NCI-H1092 treated with DMSO at 0.1 percent for 48 hours (cell line): ENCODE results near the gene MAPK1.
"Not testable (repeated sequence)": the region's sequence is repeated elsewhere in the genome, so short reads cannot be mapped to it uniquely, and the experiment has no call there.

Experiments used
- DNase-seq: peaks from one replicate; lab custom pipeline; 2025; lab: John Stamatoyannopoulos, UW

Gene MAPK1

GRCh38 chr22:21881841-21882753 lies 14.7 kb upstream of the MAPK1 start:
- DNase-seq, result no peak

DNA sequence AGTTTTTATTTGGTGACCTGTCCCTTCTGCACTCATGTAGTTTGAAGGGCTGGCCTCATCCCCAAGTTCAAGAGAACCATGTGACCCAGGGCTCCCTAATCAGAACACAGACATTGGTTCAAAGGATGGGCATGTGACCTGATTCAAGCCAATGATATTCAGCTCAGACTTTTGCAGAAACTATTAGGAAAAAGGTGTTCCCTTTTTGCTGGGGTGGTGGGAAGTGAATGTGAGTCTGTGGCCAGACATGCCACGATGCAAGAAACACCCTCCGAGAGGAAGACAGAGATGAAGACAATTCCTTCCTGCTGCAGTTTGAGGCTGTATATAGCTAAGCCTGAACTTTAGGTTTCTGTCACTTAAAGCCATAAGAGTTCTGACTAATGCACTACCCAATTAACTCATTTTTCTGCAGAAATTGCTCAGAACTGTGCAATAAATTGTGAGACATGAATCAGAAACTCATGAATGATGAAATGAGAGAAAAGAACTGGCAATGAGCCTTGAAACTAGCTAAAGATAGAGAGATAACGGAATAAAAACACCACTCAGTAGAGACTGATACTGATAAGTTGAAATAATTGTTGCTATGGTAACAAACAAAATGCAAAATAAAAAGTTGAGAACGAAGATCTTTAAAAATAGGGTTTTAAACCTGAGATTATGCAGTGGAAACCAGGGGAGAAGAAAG lies 9.2 kb upstream of the MAPK1 start:
- DNase-seq, result no peak

DNA sequence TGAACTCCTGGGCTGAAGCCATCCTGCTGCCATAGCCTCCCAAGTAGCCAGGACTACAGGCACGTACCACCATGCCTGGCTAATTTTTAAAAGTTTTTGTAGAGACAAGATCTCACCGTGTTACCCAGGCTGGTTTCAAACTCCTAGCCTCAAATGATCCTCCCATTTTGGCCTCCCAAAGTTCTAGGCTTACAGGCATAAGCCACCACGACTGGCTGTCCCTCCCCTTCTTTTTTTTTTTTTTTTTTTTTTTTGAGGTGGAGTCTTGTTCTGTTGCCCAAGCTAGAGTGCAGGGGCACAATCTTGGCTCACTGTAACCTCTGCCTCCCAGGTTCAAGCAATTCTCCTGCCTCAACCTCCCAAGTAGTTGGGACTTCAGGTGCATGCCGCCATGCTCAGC lies 7.5 kb upstream of the MAPK1 start:
- DNase-seq, result not testable (repeated sequence)

DNA sequence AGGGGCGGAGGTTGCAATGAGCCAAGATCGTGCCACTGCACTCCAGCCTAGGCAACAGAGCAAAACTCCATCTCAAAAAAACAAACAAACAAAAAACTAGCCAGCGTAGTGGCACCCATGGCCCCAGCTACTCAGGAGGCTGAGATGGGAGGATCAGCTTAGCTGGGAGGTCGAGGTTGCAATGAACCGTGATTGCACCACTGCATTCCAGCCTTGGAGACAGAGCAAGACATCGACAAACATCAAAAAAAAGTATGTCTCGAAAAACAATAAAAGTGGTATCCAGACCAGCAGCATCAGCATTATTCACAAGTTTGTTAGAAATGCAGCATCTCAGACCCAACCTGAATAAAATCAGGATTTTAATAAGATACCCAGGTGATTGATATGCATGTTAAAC lies 6.2 kb upstream of the MAPK1 start:
- DNase-seq, result no peak

GRCh38 chr22:21872741-21873140 lies 5.3 kb upstream of the MAPK1 start:
- not testable (repeated sequence) for DNase-seq

DNA sequence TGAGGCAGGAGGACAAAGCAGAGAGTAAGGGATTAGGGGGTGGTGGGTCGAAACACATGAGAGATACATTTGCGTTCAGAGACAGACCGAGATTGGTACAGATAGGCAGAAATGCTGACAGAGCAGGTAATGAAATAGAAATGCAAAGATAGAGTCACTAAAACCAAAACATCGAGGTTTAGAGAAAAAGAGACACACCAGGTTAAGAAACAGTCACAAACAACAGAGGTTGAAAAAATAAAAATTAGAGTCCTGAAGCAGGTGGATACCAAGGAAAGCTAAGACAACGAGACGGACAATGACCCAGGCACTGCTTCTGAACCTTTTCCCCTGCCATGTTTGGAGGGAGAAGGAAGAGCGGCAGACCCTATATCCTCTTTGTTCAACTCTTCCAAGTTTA lies 1.2 kb upstream of the MAPK1 start:
- no peak for DNase-seq

- DNase-seq, result peak; percentile 66
Observed at GRCh38 chr22:21866833-21867527, 465 bp downstream of the MAPK1 start.

GRCh38 chr22:21865041-21865440 lies 2.4 kb downstream of the MAPK1 start:
- no peak for DNase-seq

- no peak for DNase-seq
Observed at GRCh38 chr22:21862386-21863245, 4.8 kb downstream of the MAPK1 start.

GRCh38 chr22:21861851-21862250 lies 5.6 kb downstream of the MAPK1 start:
- no peak for DNase-seq

DNA sequence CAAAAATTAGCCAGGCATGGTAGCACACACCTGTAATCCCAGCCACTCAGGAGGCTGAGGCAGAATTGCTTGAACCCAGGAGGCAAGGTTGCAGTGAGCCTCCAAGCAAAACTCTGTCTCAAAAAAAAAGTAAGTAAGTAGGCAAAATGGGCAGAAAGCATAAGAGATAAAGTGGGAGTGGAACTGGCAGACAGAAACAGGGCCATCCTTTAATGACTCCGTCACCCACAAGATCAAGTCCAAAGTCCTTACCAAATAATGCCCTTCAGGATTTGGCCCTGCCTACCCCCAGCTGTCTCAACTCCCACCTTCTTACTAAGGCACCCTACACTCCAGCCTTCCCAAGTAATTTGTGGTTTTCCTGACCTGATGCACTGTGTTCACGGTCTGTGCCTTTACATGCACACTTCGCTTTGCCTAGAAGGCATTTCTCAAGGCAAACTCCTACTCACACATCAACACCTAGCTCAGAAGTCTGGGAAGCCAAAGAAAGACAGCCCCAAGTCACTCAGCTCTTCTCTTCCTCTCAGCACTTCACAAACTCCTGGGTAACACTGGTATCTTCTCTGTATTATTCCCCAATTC lies 6.1 kb downstream of the MAPK1 start:
- DNase-seq, result no peak

GRCh38 chr22:21860491-21861039 lies 6.9 kb downstream of the MAPK1 start:
- no peak for DNase-seq

DNA sequence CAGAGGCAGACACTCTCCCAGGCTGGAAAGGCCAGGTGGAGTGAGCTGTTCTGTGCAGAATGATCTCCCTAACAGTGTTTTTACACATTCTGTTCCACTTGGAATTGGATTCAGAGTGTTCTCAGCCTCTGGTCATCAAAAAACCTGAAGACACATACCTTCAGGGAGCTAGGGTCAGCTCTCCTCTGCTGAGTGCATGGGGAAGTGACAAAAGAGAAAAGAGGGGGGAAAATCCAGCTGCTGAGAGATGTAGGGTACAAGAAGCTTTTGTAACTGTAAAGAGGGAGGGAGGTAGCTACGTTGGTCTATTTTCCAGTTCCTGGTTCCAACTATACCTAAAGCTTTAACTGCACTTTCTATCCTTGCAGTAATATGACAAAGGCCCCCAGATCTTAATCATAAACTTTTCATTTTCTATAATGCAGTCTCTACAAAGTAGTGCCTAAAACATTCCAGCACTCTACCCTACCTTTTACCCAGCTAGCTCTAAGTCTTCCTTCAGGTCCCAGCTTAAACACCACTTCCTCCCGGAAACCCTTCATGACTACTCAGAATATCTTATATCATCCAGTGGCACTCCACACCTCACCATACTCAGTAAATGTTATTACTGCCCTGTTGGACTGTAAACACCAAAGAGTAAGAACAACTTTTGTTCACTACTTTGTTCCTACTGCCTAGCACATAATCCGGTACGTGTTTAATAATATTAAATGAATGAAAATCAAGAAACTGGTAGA lies 9.2 kb downstream of the MAPK1 start:
- DNase-seq, result no peak

DNA sequence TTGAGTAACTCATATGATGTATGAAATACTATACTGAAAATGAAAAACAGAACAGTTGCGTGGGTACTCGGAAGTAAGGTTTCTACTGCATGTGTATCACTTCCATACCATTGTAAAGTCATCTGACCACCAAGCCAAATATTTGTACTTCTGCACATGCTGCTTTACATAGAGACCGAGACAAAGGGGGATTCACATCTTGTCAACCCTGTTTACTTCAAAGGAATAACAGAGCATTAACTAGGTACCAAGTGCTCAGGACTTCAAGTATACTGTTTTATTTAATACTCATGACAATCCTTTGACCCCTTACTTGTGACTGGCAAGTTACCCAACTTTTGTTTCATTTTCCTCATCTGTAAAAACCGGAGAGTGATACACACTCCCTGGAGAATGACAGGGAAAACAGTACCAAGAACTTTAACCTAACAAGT lies 9.9 kb downstream of the MAPK1 start:
- no peak for DNase-seq

GRCh38 chr22:21856868-21857267 lies 10.6 kb downstream of the MAPK1 start:
- no peak for DNase-seq

DNA sequence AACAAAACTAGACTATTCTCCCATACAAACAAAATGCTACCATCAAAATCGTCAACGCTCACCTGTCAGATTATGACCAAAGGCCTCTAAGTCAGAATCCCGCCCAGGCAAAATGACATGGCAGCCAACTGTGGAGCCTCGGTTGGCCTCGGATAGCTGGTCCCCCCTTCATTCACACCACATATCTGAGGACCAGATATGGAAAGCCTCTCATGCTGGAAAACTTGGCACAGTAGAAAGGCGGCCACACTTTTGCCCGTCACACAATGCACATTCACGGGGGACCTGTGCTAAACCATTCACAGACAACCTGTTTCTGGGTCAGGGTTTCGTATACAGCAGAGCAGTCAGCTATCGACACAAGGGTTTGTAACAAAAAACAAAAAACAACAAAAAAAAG lies 11.2 kb downstream of the MAPK1 start:
- DNase-seq, result no peak

GRCh38 chr22:21855676-21856075 lies 11.8 kb downstream of the MAPK1 start:
- DNase-seq, result no peak

DNA sequence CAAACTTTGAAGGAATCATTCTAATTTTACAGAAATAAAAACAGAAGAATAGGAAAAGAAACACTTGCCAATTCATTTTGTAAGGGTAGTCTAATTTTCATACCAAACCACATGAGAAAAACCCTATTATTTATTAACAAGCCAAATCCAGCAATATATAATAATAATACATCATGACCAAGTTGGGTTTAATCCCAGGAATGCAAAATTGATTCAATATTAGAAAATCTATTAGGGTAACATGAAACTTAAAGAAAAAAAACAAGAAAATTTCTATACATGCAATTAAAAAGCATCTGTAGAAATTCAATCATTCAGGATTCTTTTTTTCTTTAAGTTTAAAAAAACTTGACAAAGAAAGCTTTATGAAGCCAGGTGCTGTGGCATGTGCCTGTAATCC lies 16.8 kb downstream of the MAPK1 start:
- DNase-seq, result no peak

- DNase-seq, result no peak
Observed at GRCh38 chr22:21849489-21849888, 18.0 kb downstream of the MAPK1 start.

DNA sequence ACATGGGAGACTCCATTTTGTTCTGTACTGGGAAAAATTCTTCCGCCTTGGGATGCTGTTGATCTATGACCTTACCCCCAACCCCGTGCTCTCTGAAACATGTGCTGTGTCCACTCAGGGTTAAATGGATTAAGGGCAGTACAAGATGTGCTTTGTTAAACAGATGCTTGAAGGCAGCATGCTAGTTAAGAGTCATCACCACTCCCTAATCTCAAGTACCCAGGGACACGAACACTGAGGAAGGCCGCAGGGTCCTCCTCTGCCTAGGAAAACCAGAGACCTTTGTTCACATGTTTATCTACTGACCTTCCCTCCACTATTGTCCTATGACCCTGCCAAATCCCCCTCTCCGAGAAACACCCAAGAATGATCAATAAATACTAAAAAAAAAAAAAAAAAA lies 19.4 kb downstream of the MAPK1 start:
- DNase-seq, result not testable (repeated sequence)
